HL-60 (cell line): ENCODE measurements around the gene ATP10A.

Source experiments
- DNase-seq, 2 experiments: peaks; one replicate each; pipeline ENCODE4 v3.0.0-alpha.2; 2010 to 2020; ENCODE audit warnings: low read depth in 1 of 2, low spot score in 1 of 2
- H3K27ac ChIP-seq: fragments of 250-450 bp; sonication (Bioruptor Pico); replicated peaks from 2 replicates; pipeline ENCODE4 v1.5.1; 2020; ENCODE audit warnings: mild to moderate bottlenecking, moderate library complexity
- H3K27me3 ChIP-seq: fragments of 250-450 bp; sonication (Bioruptor Pico); 2 replicates; pipeline ENCODE4 v1.5.1; 2021; ENCODE audit warnings: mild to moderate bottlenecking, moderate library complexity; ENCODE audit not compliant: insufficient read depth, poor library complexity, severe bottlenecking
- H3K4me3 ChIP-seq: replicated peaks from 2 replicates; pipeline ENCODE4 v1.5.1; 2011; ENCODE audit warnings: mild to moderate bottlenecking, control low read depth, low read length; ENCODE audit not compliant: insufficient read depth
- GABPA ChIP-seq: IDR thresholded peaks from 2 replicates; pipeline ENCODE4 v1.6.1; 2012; ENCODE audit warnings: low read depth
- POLR2AphosphoS5 ChIP-seq: IDR thresholded peaks from 2 replicates; pipeline ENCODE4 v1.6.1; 2012; ENCODE audit warnings: low read depth
- SPI1 ChIP-seq: IDR thresholded peaks from 2 replicates; pipeline ENCODE4 v1.6.1; 2012; ENCODE audit warnings: low read depth, mild to moderate bottlenecking, borderline replicate concordance
- TF ChIP-seq, protein P1 (sequence below): IDR thresholded peaks from 2 replicates; pipeline ENCODE4 v1.6.1; 2012; ENCODE audit warnings: low read depth; ENCODE audit not compliant: insufficient replicate concordance
- TF ChIP-seq, protein P2 (sequence below): IDR thresholded peaks from one replicate; pipeline ENCODE4 v1.5.1; 2011; ENCODE audit warnings: low read length, control low read depth, inconsistent platforms; ENCODE audit not compliant: insufficient read depth

ATP10A gene

DNA sequence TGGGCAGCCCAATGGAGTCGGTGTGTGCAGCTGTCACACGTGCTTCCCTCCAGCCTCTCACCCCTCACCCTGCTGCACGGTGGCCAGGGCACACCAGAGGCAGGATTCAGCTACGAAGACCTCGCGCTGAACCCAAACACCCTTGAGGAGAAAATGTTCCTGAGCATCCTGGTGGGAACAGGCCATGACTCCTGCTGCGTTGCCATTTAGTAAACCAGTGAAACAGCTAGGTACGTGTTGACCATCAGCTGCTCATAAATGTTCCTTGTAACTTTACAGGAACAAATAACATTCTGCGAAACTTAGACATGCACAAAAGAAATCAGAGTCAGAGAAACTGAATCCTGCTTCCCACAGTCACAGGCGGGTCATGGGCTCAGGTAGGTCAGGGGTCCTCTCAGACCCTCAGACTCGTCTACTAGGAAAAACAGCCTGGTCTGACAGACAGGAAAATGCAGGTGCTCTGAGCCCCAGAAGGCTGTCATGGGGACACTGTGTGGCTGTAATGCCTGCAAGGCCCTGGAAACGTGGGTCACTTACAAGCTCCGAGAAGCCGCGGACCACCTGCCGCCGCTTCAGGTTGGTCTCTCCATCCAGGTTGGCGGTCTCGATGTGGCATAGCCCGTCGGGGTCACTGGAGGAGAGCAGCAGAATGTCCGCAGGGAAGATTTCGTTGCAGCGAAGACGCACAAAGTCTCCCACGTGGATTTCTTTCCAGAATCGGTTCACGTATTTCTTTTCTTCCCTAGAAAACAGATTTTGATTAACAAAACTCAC lies 82.5 kb downstream of the ATP10A start:
- TF ChIP-seq, protein P1, sequence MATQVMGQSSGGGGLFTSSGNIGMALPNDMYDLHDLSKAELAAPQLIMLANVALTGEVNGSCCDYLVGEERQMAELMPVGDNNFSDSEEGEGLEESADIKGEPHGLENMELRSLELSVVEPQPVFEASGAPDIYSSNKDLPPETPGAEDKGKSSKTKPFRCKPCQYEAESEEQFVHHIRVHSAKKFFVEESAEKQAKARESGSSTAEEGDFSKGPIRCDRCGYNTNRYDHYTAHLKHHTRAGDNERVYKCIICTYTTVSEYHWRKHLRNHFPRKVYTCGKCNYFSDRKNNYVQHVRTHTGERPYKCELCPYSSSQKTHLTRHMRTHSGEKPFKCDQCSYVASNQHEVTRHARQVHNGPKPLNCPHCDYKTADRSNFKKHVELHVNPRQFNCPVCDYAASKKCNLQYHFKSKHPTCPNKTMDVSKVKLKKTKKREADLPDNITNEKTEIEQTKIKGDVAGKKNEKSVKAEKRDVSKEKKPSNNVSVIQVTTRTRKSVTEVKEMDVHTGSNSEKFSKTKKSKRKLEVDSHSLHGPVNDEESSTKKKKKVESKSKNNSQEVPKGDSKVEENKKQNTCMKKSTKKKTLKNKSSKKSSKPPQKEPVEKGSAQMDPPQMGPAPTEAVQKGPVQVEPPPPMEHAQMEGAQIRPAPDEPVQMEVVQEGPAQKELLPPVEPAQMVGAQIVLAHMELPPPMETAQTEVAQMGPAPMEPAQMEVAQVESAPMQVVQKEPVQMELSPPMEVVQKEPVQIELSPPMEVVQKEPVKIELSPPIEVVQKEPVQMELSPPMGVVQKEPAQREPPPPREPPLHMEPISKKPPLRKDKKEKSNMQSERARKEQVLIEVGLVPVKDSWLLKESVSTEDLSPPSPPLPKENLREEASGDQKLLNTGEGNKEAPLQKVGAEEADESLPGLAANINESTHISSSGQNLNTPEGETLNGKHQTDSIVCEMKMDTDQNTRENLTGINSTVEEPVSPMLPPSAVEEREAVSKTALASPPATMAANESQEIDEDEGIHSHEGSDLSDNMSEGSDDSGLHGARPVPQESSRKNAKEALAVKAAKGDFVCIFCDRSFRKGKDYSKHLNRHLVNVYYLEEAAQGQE, result no peak
- TF ChIP-seq, protein P2, sequence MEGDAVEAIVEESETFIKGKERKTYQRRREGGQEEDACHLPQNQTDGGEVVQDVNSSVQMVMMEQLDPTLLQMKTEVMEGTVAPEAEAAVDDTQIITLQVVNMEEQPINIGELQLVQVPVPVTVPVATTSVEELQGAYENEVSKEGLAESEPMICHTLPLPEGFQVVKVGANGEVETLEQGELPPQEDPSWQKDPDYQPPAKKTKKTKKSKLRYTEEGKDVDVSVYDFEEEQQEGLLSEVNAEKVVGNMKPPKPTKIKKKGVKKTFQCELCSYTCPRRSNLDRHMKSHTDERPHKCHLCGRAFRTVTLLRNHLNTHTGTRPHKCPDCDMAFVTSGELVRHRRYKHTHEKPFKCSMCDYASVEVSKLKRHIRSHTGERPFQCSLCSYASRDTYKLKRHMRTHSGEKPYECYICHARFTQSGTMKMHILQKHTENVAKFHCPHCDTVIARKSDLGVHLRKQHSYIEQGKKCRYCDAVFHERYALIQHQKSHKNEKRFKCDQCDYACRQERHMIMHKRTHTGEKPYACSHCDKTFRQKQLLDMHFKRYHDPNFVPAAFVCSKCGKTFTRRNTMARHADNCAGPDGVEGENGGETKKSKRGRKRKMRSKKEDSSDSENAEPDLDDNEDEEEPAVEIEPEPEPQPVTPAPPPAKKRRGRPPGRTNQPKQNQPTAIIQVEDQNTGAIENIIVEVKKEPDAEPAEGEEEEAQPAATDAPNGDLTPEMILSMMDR, result no peak
- TF ChIP-seq GABPA (no peak), SPI1 (no peak), POLR2AphosphoS5 (no peak)
- Histone ChIP-seq H3K27me3 (no peaks in the 10 kb centered on the region), H3K27ac (no peak overlapping the region), H3K4me3 (no peak overlapping the region)
- no peak for DNase-seq

DNA sequence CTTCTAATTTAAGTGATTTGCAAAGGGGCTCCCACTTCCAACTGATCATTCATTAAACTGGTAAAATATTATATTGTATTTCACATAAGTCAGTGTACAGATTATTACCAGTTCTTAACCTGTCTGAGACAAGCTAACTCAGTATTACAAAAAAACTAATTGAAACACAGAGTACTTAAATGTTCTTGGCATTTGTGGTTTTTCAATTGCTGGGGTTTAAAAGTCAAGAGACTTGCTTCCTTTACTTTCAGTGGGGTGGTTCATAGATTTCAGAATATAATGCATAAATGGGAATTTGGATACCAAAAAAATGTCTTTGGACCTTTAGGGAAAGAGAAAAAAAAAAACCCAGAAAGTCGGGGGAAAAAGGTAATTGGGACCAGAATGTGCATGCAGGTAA lies 85.0 kb downstream of the ATP10A start:
- no peak for DNase-seq
- Histone ChIP-seq H3K27ac (no peak overlapping the region), H3K4me3 (no peak overlapping the region), H3K27me3 (no peaks in the 10 kb centered on the region)
- no peak for TF ChIP-seq POLR2AphosphoS5
- TF ChIP-seq SPI1, result no peak
- TF ChIP-seq, protein P2, result no peak
- no peak for TF ChIP-seq GABPA

DNA sequence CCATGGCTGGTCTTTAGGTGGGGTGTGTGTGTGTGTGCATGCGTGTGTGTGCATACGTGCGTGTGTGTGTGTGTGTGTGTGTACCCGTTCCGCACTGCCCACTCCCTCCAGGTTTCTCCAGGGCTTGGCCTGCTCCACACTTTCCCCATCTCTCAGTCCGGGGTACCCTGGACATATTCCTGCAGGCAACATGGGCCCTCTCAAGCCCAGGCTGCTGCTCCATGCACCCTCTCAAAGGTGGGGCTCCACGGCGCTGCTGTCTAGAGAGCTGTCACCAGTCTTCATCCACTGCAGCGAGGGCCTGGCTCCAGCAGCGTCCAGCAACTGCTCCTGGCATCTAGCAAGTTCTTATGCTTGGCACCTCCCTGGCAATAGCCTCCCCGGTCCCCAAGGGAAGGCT lies 86.1 kb downstream of the ATP10A start:
- no peak for DNase-seq
- Histone ChIP-seq H3K27me3 (no peaks in the 10 kb centered on the region), H3K4me3 (no peak overlapping the region), H3K27ac (no peak overlapping the region)
- TF ChIP-seq, protein P2, result no peak
- TF ChIP-seq GABPA (no peak), POLR2AphosphoS5 (no peak), SPI1 (no peak)
- TF ChIP-seq, protein P1, result no peak
